Measurements from ENCODE around the gene CHCT1.

The CHCT1 gene

GRCh38 chr17:60410001-60410400 is 12.3 kb upstream of the CHCT1 start:
- POLR2A ChIA-PET, result interaction anchor here (0.9 kb wide), 1 partner anchor 18 kb away, joined by 3 read pairs; the partner anchor contains the start of gene USP32
- CTCF ChIA-PET, result interaction anchor here (0.7 to 1.1 kb wide), 2 partner anchors 13 to 170 kb away, joined by 3 to 4 read pairs; no protein-coding TSS in a partner anchor
- Histone ChIP-seq H3K4me1 (ENCODE audit: control insufficient read depth, insufficient read depth, low read length) (no peaks in the 10 kb centered on the region), H3K27ac (ENCODE audit: extremely low read depth, low read depth, low read length) (no peak overlapping the region), H3K4me3 (ENCODE audit: low read depth, low read length) (no peak overlapping the region), H3K9me3 (ENCODE audit: control insufficient read depth, insufficient read depth, low read depth, low read length) (no peaks in the 10 kb centered on the region), H3K36me3 (ENCODE audit: control insufficient read depth in 2 of 2, insufficient read depth in 1 of 2, low read length in 2 of 2) (no peaks in the 10 kb centered on the region)
- TF ChIP-seq ZNF112 (tag by site-specific recombination; IDR thresholded peaks at IDR 0.05) (no peak), ZNF580 (tag by site-specific recombination; IDR thresholded peaks at IDR 0.05) (no peak), ZNF701 (tag by site-specific recombination; IDR thresholded peaks at IDR 0.05) (no peak), PRDM10 (tag by site-specific recombination; IDR thresholded peaks at IDR 0.05) (no peak), ZFHX2 (tag by site-specific recombination; conservative IDR thresholded peaks at IDR 0.05) (no peak), SP3 (tag by site-specific recombination; IDR thresholded peaks at IDR 0.05) (no peak), CTCF (tag by site-specific recombination; IDR thresholded peaks at IDR 0.05) (no peak), ZNF394 (tag by site-specific recombination; IDR thresholded peaks at IDR 0.05; ENCODE audit: borderline replicate concordance) (no peak), ZNF391 (tag by site-specific recombination; IDR thresholded peaks at IDR 0.05; ENCODE audit: borderline replicate concordance, low read depth) (no peak), ZNF280C (tag by site-specific recombination; IDR thresholded peaks at IDR 0.05) (no peak), ZNF488 (tag by site-specific recombination; IDR thresholded peaks at IDR 0.05) (no peak), ZEB2 (tag by site-specific recombination; IDR thresholded peaks at IDR 0.05) (no peak), ZNF324 (tag by site-specific recombination; IDR thresholded peaks at IDR 0.05) (no peak), ZSCAN23 (tag by site-specific recombination; IDR thresholded peaks at IDR 0.05) (no peak)

GRCh38 chr17:60412701-60413100 is 9.6 kb upstream of the CHCT1 start:
- H3K9me3 ChIP-seq (ENCODE audit: control insufficient read depth, insufficient read depth, low read depth, low read length), result no peaks in the 10 kb centered on the region
- no peaks in the 10 kb centered on the region for H3K4me1 ChIP-seq (ENCODE audit: control insufficient read depth, insufficient read depth, low read length)
- POLR2A ChIA-PET, result interaction anchor here (0.6 kb wide), 1 partner anchor 21 kb away, joined by 3 read pairs; the partner anchor contains the start of gene USP32
- CTCF ChIA-PET, result interaction anchor here (0.7 kb wide), 2 partner anchors 11 to 226 kb away, joined by 3 read pairs; no protein-coding TSS in a partner anchor
- no peak overlapping the region for H3K27ac ChIP-seq (ENCODE audit: extremely low read depth, low read depth, low read length)
- H3K4me3 ChIP-seq (ENCODE audit: low read depth, low read length), result no peak overlapping the region
- no peaks in the 10 kb centered on the region for H3K36me3 ChIP-seq (ENCODE audit: control insufficient read depth in 2 of 2, insufficient read depth in 1 of 2, low read length in 2 of 2)
- TF ChIP-seq ZNF214 (tag by site-specific recombination; IDR thresholded peaks at IDR 0.05; ENCODE audit: borderline replicate concordance) (no peak), KLF17 (tag by site-specific recombination; IDR thresholded peaks at IDR 0.05) (no peak), ZNF426 (tag by site-specific recombination; IDR thresholded peaks at IDR 0.05) (no peak), ZNF510 (tag by site-specific recombination; IDR thresholded peaks at IDR 0.05; ENCODE audit: insufficient replicate concordance) (no peak), ZNF792 (tag by site-specific recombination; IDR thresholded peaks at IDR 0.05) (no peak), ZNF777 (tag by site-specific recombination; IDR thresholded peaks at IDR 0.05; ENCODE audit: borderline replicate concordance) (no peak), ZNF10 (tag by site-specific recombination; IDR thresholded peaks at IDR 0.05) (no peak), ZNF449 (tag by site-specific recombination; IDR thresholded peaks at IDR 0.05) (no peak)
